Loucy (cell line): ENCODE data around the gene AGBL4.

ENCODE experiments used
- H2AFZ ChIP-seq: fragments of 200-600 bp; sonication (generic); 2 replicates; pipeline ENCODE4 v1.6.0; 2016; ENCODE audit warnings: antibody characterized with exemption, mild to moderate bottlenecking, low read length, moderate library complexity
- H3F3A ChIP-seq: fragments of 200-600 bp; 2 replicates; pipeline ENCODE4 v1.6.0; 2016; ENCODE audit warnings: antibody characterized with exemption, low read depth, mild to moderate bottlenecking
- H3K27me3 ChIP-seq: fragments of 200-600 bp; sonication (generic); 2 replicates; pipeline ENCODE4 v1.6.1; 2014; ENCODE audit warnings: low read length, mild to moderate bottlenecking; ENCODE audit not compliant: insufficient read depth, poor library complexity, severe bottlenecking
- H3K36me3 ChIP-seq: fragments of 200-600 bp; sonication (generic); 2 replicates; pipeline ENCODE4 v1.6.1; 2016; ENCODE audit warnings: low read length; ENCODE audit not compliant: insufficient read depth
- H3K4me1 ChIP-seq: fragments of 200-600 bp; sonication (generic); 2 replicates; pipeline ENCODE4 v1.5.1; 2014; ENCODE audit warnings: low read length, mild to moderate bottlenecking; ENCODE audit not compliant: insufficient read depth, poor library complexity, severe bottlenecking
- H3K4me2 ChIP-seq: fragments of 200-600 bp; sonication (generic); 2 replicates; pipeline ENCODE4 v1.6.0; 2014; ENCODE audit warnings: antibody characterized with exemption, low read length, low read depth, mild to moderate bottlenecking; ENCODE audit not compliant: poor library complexity, severe bottlenecking
- H3K4me3 ChIP-seq: fragments of 200-600 bp; sonication (generic); 2 replicates; pipeline ENCODE4 v1.5.1; 2014; ENCODE audit warnings: low read length, mild to moderate bottlenecking, mixed read lengths; ENCODE audit not compliant: poor library complexity, severe bottlenecking
- H3K79me2 ChIP-seq: fragments of 200-600 bp; sonication (generic); 2 replicates; pipeline ENCODE4 v1.6.1; 2014; ENCODE audit warnings: low read length; ENCODE audit not compliant: insufficient read depth
- H3K9ac ChIP-seq: fragments of 200-600 bp; sonication (generic); 2 replicates; pipeline ENCODE4 v1.6.0; 2014; ENCODE audit warnings: mild to moderate bottlenecking, low read depth, low read length, moderate library complexity; ENCODE audit not compliant: poor library complexity, severe bottlenecking
- H3K9me2 ChIP-seq: fragments of 200-600 bp; sonication (generic); replicated peaks from 2 replicates; pipeline ENCODE4 v1.6.1; 2016; ENCODE audit warnings: low read depth, low read length, mixed read lengths
- H3K9me3 ChIP-seq: fragments of 200-600 bp; sonication (generic); 2 replicates; pipeline ENCODE4 v1.6.1; 2014; ENCODE audit warnings: mild to moderate bottlenecking, antibody characterized with exemption, low read length, low read depth; ENCODE audit not compliant: insufficient read depth
- H4K20me1 ChIP-seq: fragments of 200-600 bp; sonication (generic); 2 replicates; pipeline ENCODE4 v1.6.0; 2014; ENCODE audit warnings: antibody characterized with exemption, low read length, mild to moderate bottlenecking; ENCODE audit not compliant: insufficient read depth, poor library complexity, severe bottlenecking
- EZH2phosphoT487 ChIP-seq: fragments of 200-600 bp; IDR thresholded peaks from 2 replicates; pipeline ENCODE4 v1.6.1; 2018; ENCODE audit warnings: antibody characterized with exemption, mild to moderate bottlenecking, moderate library complexity, borderline replicate concordance
- TF ChIP-seq, protein P1 (sequence below): fragments of 200-600 bp; sonication (generic); conservative IDR thresholded peaks from 2 replicates; pipeline ENCODE4 v1.5.1; 2014; ENCODE audit warnings: mild to moderate bottlenecking, antibody characterized with exemption, low read length

AGBL4 gene

DNA sequence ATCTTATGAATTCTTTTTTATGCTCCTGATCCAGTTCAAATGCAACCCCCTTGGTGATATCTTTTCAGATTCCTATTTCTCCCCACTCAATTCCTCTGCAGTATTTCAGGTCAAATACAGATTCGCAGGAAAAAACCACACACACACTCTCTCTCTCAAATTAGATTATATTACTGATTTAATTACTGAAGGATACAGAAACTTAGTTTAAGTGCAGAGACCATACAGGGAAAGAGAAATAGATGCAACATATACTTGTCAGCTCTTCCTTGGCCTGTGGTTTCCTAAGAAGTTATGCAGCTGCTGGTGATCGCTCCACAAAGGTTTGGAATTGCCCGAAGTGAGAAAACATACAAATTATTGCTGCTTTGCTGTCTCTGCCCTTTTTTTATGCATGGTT is 400.9 kb downstream of the AGBL4 start:
- Histone ChIP-seq H3K4me2 (no peak overlapping the region), H2AFZ (no peak overlapping the region), H3K4me3 (no peak overlapping the region), H3K4me1 (no peaks in the 10 kb centered on the region), H3K36me3 (no peaks in the 10 kb centered on the region), H3K9me3 (no peaks in the 10 kb centered on the region), H4K20me1 (no peaks in the 10 kb centered on the region), H3K79me2 (no peaks in the 10 kb centered on the region), H3K9ac (no peak overlapping the region), H3K9me2 (no peaks in the 10 kb centered on the region), H3K27me3 (no peaks in the 10 kb centered on the region), H3F3A (no peaks in the 10 kb centered on the region)
- no peak for TF ChIP-seq EZH2phosphoT487
- TF ChIP-seq, protein P1, sequence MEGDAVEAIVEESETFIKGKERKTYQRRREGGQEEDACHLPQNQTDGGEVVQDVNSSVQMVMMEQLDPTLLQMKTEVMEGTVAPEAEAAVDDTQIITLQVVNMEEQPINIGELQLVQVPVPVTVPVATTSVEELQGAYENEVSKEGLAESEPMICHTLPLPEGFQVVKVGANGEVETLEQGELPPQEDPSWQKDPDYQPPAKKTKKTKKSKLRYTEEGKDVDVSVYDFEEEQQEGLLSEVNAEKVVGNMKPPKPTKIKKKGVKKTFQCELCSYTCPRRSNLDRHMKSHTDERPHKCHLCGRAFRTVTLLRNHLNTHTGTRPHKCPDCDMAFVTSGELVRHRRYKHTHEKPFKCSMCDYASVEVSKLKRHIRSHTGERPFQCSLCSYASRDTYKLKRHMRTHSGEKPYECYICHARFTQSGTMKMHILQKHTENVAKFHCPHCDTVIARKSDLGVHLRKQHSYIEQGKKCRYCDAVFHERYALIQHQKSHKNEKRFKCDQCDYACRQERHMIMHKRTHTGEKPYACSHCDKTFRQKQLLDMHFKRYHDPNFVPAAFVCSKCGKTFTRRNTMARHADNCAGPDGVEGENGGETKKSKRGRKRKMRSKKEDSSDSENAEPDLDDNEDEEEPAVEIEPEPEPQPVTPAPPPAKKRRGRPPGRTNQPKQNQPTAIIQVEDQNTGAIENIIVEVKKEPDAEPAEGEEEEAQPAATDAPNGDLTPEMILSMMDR = no peak

DNA sequence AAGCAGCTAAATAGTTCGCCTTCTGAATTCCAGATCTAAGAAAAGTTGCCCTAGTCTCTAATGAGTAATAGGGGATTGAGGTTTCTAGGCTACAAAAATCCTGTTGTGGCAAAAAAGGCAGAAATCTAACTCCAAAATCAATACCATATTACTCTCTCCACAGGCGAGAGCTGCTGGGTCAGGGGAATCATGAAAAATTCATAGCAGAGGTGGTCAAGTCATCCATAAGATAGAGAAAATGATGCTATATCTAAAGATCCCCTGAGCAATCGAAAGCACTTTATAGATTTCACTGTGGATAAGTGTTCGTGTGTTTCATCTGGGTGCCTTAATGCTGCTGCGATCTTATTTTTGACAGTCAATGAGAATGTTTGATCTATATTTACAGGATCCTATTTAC is 417.7 kb downstream of the AGBL4 start:
- Histone ChIP-seq H2AFZ (no peak overlapping the region), H3K4me2 (no peak overlapping the region), H3K27me3 (no peaks in the 10 kb centered on the region), H3K79me2 (no peaks in the 10 kb centered on the region), H3K4me1 (no peaks in the 10 kb centered on the region), H3K9me3 (no peaks in the 10 kb centered on the region; the same call in 1 of the 2 replicates), H3K9me2 (no peaks in the 10 kb centered on the region), H3K36me3 (no peaks in the 10 kb centered on the region), H3K9ac (no peak overlapping the region), H4K20me1 (no peaks in the 10 kb centered on the region), H3F3A (no peaks in the 10 kb centered on the region), H3K4me3 (no peak overlapping the region)
- TF ChIP-seq EZH2phosphoT487 = no peak
- TF ChIP-seq, protein P1 = no peak

DNA sequence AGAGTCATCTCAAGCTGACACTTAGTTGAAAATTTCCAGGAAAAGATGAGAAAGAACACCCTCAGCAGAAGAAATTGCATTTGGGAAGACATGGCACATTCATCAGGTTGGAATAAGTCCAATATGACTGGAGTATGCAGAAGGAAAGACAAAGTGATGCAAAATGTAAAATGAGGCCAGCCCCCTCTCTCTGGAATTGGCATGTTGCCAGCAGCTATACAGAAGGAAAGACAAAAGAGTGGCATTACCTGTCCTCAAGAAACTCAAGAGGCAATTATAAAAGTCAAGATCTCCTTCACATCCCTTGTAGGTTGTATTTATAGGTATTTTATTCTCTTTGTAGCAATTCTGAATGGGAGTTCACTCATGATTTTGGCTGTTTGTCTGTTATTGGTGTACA is 426.3 kb downstream of the AGBL4 start:
- TF ChIP-seq, protein P1 = no peak
- no peak for TF ChIP-seq EZH2phosphoT487
- no peaks in the 10 kb centered on the region for H3K79me2 ChIP-seq
- no peaks in the 10 kb centered on the region for H4K20me1 ChIP-seq
- H3K4me3 ChIP-seq = no peak overlapping the region
- H2AFZ ChIP-seq = no peak overlapping the region
- H3K4me1 ChIP-seq = no peaks in the 10 kb centered on the region
- H3F3A ChIP-seq = no peaks in the 10 kb centered on the region
- H3K9me3 ChIP-seq = no peaks in the 10 kb centered on the region
- no peaks in the 10 kb centered on the region for H3K27me3 ChIP-seq
- H3K36me3 ChIP-seq = no peaks in the 10 kb centered on the region
- no peaks in the 10 kb centered on the region for H3K9me2 ChIP-seq
- no peak overlapping the region for H3K9ac ChIP-seq
- no peak overlapping the region for H3K4me2 ChIP-seq
